ENCODE measurements around the gene ANKRD31.
"Not testable (repeated sequence)": the region's sequence is repeated elsewhere in the genome, so short reads cannot be mapped to it uniquely, and the experiment has no call there.

ANKRD31 gene

GRCh38 chr5:75234251-75234650, 2.4 kb downstream of the ANKRD31 start:
- no peak for DNase-seq (ENCODE audit: low read depth)

DNA sequence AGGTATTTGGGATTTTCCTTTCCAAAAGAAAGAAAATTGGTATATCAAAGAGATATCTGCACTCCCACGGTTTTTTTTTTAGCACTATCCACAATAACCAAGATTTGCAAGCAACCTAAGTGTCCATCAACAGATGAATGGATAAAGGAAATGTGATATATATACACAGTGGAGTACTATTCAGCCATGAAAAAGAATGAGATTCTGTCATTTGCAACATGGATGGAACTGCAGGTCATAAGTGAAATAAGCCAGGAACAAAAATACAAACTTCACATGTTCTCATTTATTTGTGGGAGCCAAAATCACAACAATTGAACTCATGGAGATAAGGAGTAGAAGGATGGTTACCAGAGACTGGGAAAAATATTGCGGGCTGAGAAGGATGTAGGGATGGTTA, 9.8 kb downstream of the ANKRD31 start:
- no peak for DNase-seq (ENCODE audit: low read depth)

DNA sequence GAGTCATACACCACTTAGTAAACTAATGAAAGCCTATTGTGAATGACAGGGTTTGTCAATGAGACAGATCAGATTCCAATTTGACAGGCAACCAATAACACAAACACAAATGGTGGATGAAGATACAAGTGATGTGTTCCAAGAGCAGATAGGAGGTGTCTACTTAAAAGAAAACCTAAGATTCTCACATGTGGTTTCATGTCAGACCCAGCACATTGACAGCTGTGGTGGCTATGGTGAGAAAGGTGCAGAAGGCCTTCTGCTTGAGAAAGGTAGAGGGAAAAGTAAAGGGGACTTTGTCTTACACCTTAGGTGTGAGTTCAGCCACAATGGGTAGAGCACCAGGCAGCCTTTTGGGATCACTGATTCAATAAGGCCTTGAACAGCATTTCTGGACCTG, 11.2 kb downstream of the ANKRD31 start:
- DNase-seq (ENCODE audit: low read depth): no peak

GRCh38 chr5:75220787-75221186, 15.9 kb downstream of the ANKRD31 start:
- DNase-seq (ENCODE audit: low read depth): not testable (repeated sequence)

DNA sequence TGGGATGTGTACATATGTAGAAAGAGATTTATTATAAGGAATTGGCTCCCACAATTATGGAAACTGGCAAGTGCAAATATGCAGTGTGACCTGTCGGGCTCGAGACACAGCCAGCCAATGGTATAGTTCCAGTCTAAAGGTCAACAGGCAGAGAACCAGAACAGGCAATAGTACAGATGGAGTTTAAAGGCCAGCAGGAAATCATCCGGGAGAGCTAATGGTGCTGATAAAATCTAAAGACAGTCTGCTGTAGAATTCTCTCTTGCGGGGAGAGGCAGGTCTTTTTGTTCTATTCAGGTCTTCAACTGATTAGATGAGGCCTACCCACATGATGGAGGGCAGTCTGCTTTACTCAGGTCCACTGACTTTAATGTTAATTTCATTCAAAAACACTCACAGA, 21.8 kb downstream of the ANKRD31 start:
- no peak for DNase-seq (ENCODE audit: low read depth)

DNA sequence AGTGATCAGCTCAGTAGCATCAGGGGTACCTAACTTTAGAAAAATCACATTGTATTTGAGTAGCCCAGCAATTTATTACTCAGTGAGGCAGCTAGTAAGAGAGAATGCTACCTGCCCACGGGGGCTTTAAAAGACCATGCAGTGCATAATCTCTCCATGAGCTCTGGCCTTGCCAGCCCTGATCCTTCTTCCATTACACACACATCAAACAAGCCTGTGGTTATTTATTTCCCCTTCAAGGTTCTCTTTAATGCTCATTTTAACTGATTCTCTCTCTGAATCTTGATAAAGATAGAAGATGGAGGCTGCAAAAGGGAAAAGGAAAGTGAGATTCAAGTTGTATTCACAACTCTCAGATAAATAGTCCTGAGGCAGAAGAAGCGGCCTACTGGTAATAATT, 22.3 kb downstream of the ANKRD31 start:
- DNase-seq (ENCODE audit: low read depth): no peak

DNA sequence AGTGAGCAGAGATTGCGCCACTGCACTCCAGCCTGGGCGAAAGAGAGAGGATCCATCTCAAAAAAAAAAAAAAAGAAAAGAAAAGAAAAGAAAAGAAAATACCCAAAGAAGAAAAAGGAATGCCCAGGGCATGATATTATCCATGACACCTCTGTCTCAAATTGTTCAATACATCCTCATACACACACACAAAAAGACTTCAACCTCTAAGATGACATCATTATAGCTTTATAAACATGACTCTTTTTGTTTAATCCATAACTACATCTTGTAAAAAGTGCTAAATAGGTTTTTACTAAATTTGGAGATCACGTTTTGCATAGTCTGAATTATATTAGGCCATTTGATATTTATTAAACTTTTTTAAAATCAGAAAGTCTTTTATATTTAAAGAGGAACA, 33.1 kb downstream of the ANKRD31 start:
- DNase-seq (ENCODE audit: low read depth): no peak

- no peak for DNase-seq (ENCODE audit: low read depth)
Measured at GRCh38 chr5:75202935-75203334, 33.7 kb downstream of the ANKRD31 start.

DNA sequence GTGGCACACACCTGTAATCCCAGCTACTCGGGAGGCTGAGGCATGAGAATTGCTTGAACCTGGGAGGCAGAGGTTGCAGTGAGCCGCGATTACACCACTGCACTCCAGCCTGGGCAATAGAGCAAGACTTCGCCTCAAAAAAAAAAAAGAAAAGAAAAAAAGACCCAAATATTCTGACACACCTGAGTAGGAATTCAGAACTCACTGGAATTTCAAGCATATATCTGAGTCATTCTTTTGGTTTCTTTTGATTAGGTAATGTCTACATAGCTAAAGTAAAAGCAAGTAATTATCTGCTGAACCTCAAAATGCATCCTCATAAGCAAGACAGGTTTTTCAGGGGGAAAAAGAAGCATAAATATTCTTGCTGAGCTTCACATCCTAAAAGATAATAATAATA, 35.9 kb downstream of the ANKRD31 start:
- no peak for DNase-seq (ENCODE audit: low read depth)

GRCh38 chr5:75199946-75200345, 36.7 kb downstream of the ANKRD31 start:
- no peak for DNase-seq (ENCODE audit: low read depth)

- DNase-seq (ENCODE audit: low read depth): no peak
Measured at GRCh38 chr5:75199071-75199470, 37.6 kb downstream of the ANKRD31 start.

DNA sequence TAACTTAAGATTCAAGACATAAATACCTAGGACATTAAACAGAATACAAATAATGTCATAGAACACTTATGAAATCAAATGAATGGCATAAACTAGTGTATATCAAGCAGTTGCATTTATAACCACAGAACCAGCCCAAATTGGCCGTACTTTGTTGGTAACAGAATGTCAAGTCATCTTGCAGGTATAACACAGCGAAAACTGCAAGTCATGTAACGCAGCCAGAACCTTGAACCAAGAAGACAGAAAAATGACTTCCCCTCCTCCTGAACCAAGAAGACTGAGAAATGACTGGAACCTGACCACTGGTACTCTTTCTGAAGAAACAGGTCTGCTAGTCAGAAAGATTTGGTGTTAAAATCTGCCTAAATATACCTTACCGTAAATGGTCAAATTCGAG, 38.9 kb downstream of the ANKRD31 start:
- DNase-seq (ENCODE audit: low read depth): no peak

- peak; percentile 8 for DNase-seq (ENCODE audit: low read depth)
Measured at GRCh38 chr5:75192804-75193203, 43.9 kb downstream of the ANKRD31 start.

GRCh38 chr5:75192264-75192663, 44.4 kb downstream of the ANKRD31 start:
- DNase-seq (ENCODE audit: low read depth): no peak

- no peak for DNase-seq (ENCODE audit: low read depth)
Measured at GRCh38 chr5:75190227-75190626, 46.5 kb downstream of the ANKRD31 start.

GRCh38 chr5:75189353-75189752, 47.3 kb downstream of the ANKRD31 start:
- no peak for DNase-seq (ENCODE audit: low read depth)

DNA sequence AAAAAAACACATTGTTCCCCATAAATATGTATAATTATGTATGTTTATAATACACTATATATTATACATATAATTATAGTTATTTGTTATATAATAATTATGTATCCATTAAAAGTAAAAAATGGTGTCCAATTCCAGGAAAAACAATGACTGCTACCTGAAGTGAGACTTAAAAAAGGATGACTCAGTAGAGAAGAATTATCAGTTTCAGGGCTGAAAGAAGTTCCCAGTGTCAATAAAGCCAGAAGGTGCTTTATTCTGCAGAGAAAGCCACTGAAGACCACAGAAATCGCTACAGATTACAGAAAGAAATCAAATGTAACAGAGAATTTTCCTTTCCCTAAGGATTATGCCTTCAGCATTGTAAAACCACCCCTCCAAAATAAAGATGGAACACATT, 50.9 kb downstream of the ANKRD31 start:
- no peak for DNase-seq (ENCODE audit: low read depth)

DNA sequence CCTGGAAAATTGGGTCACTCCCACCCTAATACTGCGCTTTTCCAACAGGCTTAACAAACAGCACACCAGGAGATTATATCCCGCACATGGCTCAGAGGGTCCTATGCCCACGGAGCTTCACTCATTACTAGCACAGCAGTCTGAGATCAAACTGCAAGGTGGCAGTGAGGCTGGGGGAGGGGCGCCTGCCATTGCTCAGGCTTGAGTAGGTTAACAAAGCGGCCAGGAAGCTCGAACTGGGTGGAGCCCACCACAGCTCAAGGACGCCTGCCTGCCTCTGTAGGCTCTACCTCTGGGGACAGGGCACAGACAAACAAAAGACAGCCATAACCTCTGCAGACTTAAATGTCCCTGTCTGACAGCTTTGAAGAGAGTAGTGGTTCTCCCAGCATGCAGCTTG, 60.7 kb downstream of the ANKRD31 start:
- DNase-seq (ENCODE audit: low read depth): not testable (repeated sequence)

DNA sequence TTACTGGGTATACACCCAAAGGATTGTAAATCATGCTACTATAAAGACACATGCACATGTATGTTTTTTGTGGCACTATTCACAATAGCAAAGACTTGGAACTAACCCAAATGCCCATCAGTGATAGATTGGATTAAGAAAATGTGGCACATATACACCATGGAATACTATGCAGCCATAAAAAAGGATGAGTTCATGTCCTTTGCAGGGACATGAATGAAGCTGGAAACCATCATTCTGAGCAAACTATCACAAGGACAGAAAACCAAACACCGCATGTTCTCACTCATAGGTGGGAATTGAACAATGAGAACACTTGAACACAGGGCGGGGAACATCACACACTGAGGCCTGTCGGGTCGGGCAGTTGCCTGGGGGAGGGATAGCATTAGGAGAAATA, 61.8 kb downstream of the ANKRD31 start:
- DNase-seq (ENCODE audit: low read depth): not testable (repeated sequence)

GRCh38 chr5:75169516-75169915, 67.2 kb downstream of the ANKRD31 start:
- no peak for DNase-seq (ENCODE audit: low read depth)

DNA sequence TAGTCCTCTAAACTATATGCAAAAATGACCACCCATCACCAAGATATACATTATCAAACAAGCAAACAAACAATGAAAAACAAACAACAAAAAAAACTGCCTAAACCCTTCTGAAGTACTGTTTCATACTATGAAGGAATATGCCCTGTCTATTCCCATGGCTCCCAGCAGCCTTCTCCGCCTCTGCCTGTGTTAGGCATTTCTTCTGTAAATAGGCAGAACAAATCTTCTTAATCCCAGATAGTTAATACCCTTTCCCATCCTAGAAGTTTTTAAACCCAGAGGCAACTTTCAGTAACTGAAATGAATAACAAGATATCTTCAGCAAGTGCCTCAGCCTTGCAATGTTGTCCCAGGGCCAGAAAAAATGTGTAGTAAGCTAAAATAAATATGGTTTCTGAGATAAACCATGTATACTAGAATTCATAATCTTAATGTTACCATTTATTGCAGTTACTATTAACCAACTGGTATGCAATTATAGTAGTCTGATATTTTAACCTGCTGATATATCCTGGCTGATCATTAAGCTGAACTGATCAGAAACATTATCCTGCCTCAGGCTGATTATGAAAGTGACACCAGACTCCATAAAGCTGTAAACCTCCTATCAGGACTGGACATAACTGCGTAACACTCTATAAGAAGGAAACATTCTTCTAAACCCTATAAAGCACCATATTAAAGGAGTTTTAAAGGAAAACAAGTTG, 68.5 kb downstream of the ANKRD31 start:
- no peak for DNase-seq (ENCODE audit: low read depth)

GRCh38 chr5:75167345-75167744, 69.3 kb downstream of the ANKRD31 start:
- no peak for DNase-seq (ENCODE audit: low read depth)

GRCh38 chr5:75161508-75161907, 75.2 kb downstream of the ANKRD31 start:
- DNase-seq (ENCODE audit: low read depth): not testable (repeated sequence)

DNA sequence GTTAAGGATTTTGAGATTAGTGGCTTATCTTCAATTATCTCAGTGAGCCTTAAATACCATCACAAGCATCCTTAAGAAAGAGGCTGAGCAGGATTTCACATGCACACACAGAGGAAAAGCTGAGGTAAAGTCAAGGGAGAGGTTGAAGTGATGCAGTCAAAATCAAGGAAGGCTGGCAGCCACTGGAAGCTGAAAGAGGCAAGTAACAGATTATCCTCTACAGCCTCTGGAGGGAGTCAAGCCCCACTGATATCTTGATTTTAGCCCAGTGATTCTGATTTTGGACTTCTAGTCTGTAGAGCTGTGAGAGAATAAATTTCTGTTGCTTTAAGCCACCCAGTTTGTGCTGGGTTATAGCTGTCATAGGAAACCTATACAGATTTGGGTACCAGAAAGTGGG, 80.1 kb downstream of the ANKRD31 start:
- no peak for DNase-seq (ENCODE audit: low read depth)

GRCh38 chr5:75152860-75153259, 83.8 kb downstream of the ANKRD31 start:
- no peak for DNase-seq (ENCODE audit: low read depth)

Measured in activated T-cell treated with anti-CD3 and anti-CD28 coated beads for 48 hours (primary cell).